Endothelial cell of umbilical vein (primary cell): ENCODE data around the gene RTN3.

Experiments used
- CTCF ChIP-seq, 2 donors: IDR thresholded peaks; 1 replicate in 1 of 2; 2 replicates in 1 of 2; pipeline ENCODE4 v1.5.1; 2011; ENCODE audit warnings: low read length in 2 of 2, mild to moderate bottlenecking in 2 of 2, moderate library complexity in 2 of 2, control low read depth in 1 of 2, inconsistent platforms in 1 of 2, low read depth in 1 of 2; ENCODE audit not compliant: insufficient read depth in 1 of 2; ENCODE audit errors: extremely low read depth in 1 of 2
- EZH2 ChIP-seq: IDR thresholded peaks from 2 replicates; pipeline ENCODE4 v1.6.1; 2012; ENCODE audit warnings: borderline replicate concordance, low read depth, mild to moderate bottlenecking, moderate library complexity, low read length, inconsistent platforms; ENCODE audit not compliant: severe bottlenecking
- FOS ChIP-seq: IDR thresholded peaks from 2 replicates; pipeline ENCODE4 v1.6.1; 2011; ENCODE audit warnings: mild to moderate bottlenecking, low read length, moderate library complexity, borderline replicate concordance; ENCODE audit not compliant: insufficient read depth
- GATA2 ChIP-seq: IDR thresholded peaks from 2 replicates; pipeline ENCODE4 v1.7.0; 2011; ENCODE audit warnings: low read depth, mild to moderate bottlenecking, moderate library complexity, mixed read lengths, low read length; ENCODE audit not compliant: insufficient read length, insufficient read depth
- JUN ChIP-seq: IDR thresholded peaks from 2 replicates; pipeline ENCODE4 v1.6.1; 2011; ENCODE audit warnings: borderline replicate concordance, low read depth; ENCODE audit not compliant: insufficient read length, insufficient read depth
- MAX ChIP-seq: IDR thresholded peaks from 2 replicates; pipeline ENCODE4 v1.6.1; 2011; ENCODE audit not compliant: insufficient read depth, insufficient read length
- MYC ChIP-seq: IDR thresholded peaks from one replicate; pipeline ENCODE4 v1.6.1; 2011; ENCODE audit warnings: mild to moderate bottlenecking, low read depth, low read length
- POLR2A ChIP-seq: IDR thresholded peaks from 2 replicates; pipeline ENCODE4 v1.6.1; 2012; ENCODE audit warnings: low read depth, mild to moderate bottlenecking, control low read depth, low read length
- POLR2AphosphoS5 ChIP-seq: IDR thresholded peaks from 2 replicates; pipeline ENCODE4 v1.6.1; 2012; ENCODE audit warnings: low read depth, mild to moderate bottlenecking, control low read depth, low read length, moderate library complexity; ENCODE audit not compliant: insufficient read depth

GRCh38 chr11:63641727-63642126 is 39.6 kb upstream of the RTN3 start:
- TF ChIP-seq CTCF (IDR thresholded peaks at IDR 0.05; ENCODE audit: extremely low read depth in 1 of 2, insufficient read depth in 1 of 2, low read depth in 1 of 2, low read length in 2 of 2) (no peak), POLR2AphosphoS5 (no peak), EZH2 (no peak), POLR2A (no peak), MAX (no peak), MYC (no peak), GATA2 (no peak), FOS (no peak), JUN (no peak)
